Erythroblast (primary cell): ENCODE results near the gene CSTF2T.

Experiments
- GATA1 ChIP-seq: IDR thresholded peaks from 2 replicates; pipeline ENCODE4 v1.6.1; 2011; ENCODE audit warnings: low read depth, mild to moderate bottlenecking, control low read depth, low read length, moderate library complexity
- POLR2A ChIP-seq: IDR thresholded peaks from 2 replicates; pipeline ENCODE4 v1.6.1; 2011; ENCODE audit warnings: mild to moderate bottlenecking, low read length

- TF ChIP-seq POLR2A (no peak), GATA1 (no peak)
Measured at GRCh38 chr10:51649064-51649463, 50.3 kb downstream of the CSTF2T start.
